ENCODE data around the gene SOHLH1.

DNA sequence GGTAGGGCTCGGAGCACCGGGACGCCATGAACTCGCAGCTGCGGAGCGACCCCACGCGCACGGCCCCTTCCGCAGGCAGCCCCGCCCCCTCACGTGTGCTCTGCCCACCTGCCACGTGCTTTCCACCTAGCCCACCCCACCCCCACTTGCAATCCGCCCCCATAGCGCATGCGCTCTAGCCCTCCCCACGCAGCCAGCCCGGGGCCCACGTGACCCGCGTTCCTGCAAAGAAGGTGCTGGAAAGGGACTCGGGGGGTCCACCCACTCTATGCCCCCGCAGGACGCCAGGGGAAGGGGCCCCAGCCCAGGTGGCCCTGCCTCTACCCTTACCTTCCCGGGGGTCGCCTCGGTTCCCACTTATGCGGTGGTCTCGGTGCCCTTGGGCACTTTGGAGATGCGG is at the start of gene SOHLH1:
- TF ChIP-seq, protein P1, sequence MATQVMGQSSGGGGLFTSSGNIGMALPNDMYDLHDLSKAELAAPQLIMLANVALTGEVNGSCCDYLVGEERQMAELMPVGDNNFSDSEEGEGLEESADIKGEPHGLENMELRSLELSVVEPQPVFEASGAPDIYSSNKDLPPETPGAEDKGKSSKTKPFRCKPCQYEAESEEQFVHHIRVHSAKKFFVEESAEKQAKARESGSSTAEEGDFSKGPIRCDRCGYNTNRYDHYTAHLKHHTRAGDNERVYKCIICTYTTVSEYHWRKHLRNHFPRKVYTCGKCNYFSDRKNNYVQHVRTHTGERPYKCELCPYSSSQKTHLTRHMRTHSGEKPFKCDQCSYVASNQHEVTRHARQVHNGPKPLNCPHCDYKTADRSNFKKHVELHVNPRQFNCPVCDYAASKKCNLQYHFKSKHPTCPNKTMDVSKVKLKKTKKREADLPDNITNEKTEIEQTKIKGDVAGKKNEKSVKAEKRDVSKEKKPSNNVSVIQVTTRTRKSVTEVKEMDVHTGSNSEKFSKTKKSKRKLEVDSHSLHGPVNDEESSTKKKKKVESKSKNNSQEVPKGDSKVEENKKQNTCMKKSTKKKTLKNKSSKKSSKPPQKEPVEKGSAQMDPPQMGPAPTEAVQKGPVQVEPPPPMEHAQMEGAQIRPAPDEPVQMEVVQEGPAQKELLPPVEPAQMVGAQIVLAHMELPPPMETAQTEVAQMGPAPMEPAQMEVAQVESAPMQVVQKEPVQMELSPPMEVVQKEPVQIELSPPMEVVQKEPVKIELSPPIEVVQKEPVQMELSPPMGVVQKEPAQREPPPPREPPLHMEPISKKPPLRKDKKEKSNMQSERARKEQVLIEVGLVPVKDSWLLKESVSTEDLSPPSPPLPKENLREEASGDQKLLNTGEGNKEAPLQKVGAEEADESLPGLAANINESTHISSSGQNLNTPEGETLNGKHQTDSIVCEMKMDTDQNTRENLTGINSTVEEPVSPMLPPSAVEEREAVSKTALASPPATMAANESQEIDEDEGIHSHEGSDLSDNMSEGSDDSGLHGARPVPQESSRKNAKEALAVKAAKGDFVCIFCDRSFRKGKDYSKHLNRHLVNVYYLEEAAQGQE (IDR thresholded peaks at IDR 0.05; ENCODE audit: insufficient read depth in 1 of 2, low read depth in 2 of 2, low read length in 2 of 2): no peak
- no peak for TF ChIP-seq POLR2AphosphoS5 (IDR thresholded peaks at IDR 0.05; ENCODE audit: low read depth, low read length)

All from PFSK-1 (cell line).